ENCODE results near the gene PCDHAC2. TPM values are rescaled to one million over a fixed set of nuclear protein-coding genes. Genes with fewer than 3 reads are reported as not detected.

Gene PCDHAC2
- total RNA-seq, 2 experiments from 2014 or later = not detected

- Mint-ChIP-seq H3K27ac (no peak overlapping the region), H3K9me3 (no peaks in the 10 kb centered on the region), H3K36me3 (ENCODE audit: low read depth) (no peaks in the 10 kb centered on the region), H3K4me3 (no peak overlapping the region), H3K4me1 (ENCODE audit: low read depth) (no peaks in the 10 kb centered on the region), H3K27me3 (peaks cover 11% of the 10 kb centered on the region)
- no peak for DNase-seq
- POLR2A ChIA-PET = no interaction called here
- CTCF ChIA-PET = no interaction called here
- ATAC-seq = no peak
- TF ChIP-seq CTCF (IDR thresholded peaks at IDR 0.05) = no peak
- intact Hi-C loops (cut with micrococcal nuclease) = no loop called here
Observed at GRCh38 chr5:140996060-140996459, 29.8 kb downstream of the PCDHAC2 start.

GRCh38 chr5:140998921-140999410 lies 32.7 kb downstream of the PCDHAC2 start:
- no peak for ATAC-seq
- intact Hi-C loops (cut with micrococcal nuclease) = no loop called here
- ChIA-PET POLR2A (no interaction called here), CTCF (no interaction called here)
- H3K4me3 Mint-ChIP-seq = no peak overlapping the region
- peaks cover 23% of the 10 kb centered on the region for H3K27me3 Mint-ChIP-seq
- TF ChIP-seq CTCF (IDR thresholded peaks at IDR 0.05) = no peak
- no peaks in the 10 kb centered on the region for H3K9me3 Mint-ChIP-seq
- H3K27ac Mint-ChIP-seq = no peak overlapping the region
- no peak for DNase-seq
- H3K4me1 Mint-ChIP-seq (ENCODE audit: low read depth) = peaks cover 6% of the 10 kb centered on the region
- no peaks in the 10 kb centered on the region for H3K36me3 Mint-ChIP-seq (ENCODE audit: low read depth)

- Mint-ChIP-seq H3K27ac (no peak overlapping the region), H3K36me3 (ENCODE audit: low read depth) (no peaks in the 10 kb centered on the region), H3K4me3 (no peak overlapping the region), H3K9me3 (no peaks in the 10 kb centered on the region), H3K4me1 (ENCODE audit: low read depth) (peaks cover 6% of the 10 kb centered on the region), H3K27me3 (peaks cover 25% of the 10 kb centered on the region)
- intact Hi-C loops (cut with micrococcal nuclease) = no loop called here
- no peak for ATAC-seq
- CTCF ChIA-PET = no interaction called here
- no peak for DNase-seq
- TF ChIP-seq CTCF (IDR thresholded peaks at IDR 0.05) = no peak
- POLR2A ChIA-PET = no interaction called here
Observed at GRCh38 chr5:141001446-141001843, 35.2 kb downstream of the PCDHAC2 start.

GRCh38 chr5:141001844-141002604 lies 35.7 kb downstream of the PCDHAC2 start:
- no peak for DNase-seq

More at GRCh38 chr5:141001844-141002604, 35.7 kb downstream of the PCDHAC2 start:
- no peak overlapping the region for H3K4me3 Mint-ChIP-seq
- ChIA-PET POLR2A (no interaction called here), CTCF (no interaction called here)
- H3K36me3 Mint-ChIP-seq (ENCODE audit: low read depth) = no peaks in the 10 kb centered on the region
- peaks cover 27% of the 10 kb centered on the region for H3K27me3 Mint-ChIP-seq
- H3K9me3 Mint-ChIP-seq = no peaks in the 10 kb centered on the region
- no peak for TF ChIP-seq CTCF (IDR thresholded peaks at IDR 0.05)
- no peak for ATAC-seq
- intact Hi-C loops (cut with micrococcal nuclease) = no loop called here
- H3K27ac Mint-ChIP-seq = no peak overlapping the region
- H3K4me1 Mint-ChIP-seq (ENCODE audit: low read depth) = peaks cover 6% of the 10 kb centered on the region

All from activated CD8-positive, alpha-beta T cell treated with anti-CD3 and anti-CD28 coated beads for 36 hours (primary cell).